AG09309 (cell line): Measurements from ENCODE around the gene WARS2.
A peak's percentile ranks its signal among the peaks of the same experiment; 100 is the strongest.

Source experiments
- DNase-seq: peaks from one replicate; pipeline ENCODE4 v3.0.0-alpha.2; 2010; ENCODE audit warnings: low read depth
- H3K4me3 ChIP-seq: 2 replicates; pipeline ENCODE4 v1.5.1; 2011; ENCODE audit warnings: mild to moderate bottlenecking, low read depth, low read length, moderate library complexity; ENCODE audit not compliant: control insufficient read depth
- TF ChIP-seq, protein P1 (sequence below): IDR thresholded peaks from 2 replicates; pipeline ENCODE4 v1.5.1; 2011; ENCODE audit warnings: mild to moderate bottlenecking, low read depth, low read length, inconsistent platforms; ENCODE audit not compliant: insufficient read depth, control insufficient read depth; ENCODE audit errors: missing control alignments

The WARS2 gene

DNA sequence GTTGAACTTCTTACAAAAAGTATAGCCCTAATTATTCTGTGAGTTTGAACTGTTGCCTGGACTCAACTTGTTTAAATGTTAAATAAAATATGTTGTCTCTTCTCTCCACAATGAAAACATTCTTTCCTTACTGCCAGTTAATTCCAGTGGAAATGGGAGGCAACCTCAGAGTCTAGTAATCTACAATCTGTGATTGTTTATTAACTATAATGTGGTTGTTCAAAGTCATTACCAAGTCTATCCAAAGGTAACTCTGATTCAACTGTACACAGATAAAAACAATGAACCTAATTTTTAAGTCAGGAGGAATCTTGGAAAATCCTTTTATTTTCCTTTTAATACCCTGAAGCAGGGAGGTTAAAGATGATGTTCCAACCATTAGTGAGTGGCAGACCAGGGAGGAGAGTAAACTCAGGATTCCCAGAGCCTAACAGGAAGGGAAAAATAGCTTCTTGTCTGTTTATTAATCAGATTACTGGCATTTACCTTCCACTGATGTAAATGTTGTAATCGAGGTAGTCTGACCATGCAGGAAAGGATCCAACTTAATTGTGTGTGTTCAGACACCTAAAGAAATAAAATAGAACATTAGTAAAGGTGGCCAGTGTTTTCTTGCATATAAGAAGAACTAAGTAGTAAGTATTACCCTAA, 95.2 kb downstream of the WARS2 start:
- DNase-seq: no peak
- no peak overlapping the region for H3K4me3 ChIP-seq
- TF ChIP-seq, protein P1, sequence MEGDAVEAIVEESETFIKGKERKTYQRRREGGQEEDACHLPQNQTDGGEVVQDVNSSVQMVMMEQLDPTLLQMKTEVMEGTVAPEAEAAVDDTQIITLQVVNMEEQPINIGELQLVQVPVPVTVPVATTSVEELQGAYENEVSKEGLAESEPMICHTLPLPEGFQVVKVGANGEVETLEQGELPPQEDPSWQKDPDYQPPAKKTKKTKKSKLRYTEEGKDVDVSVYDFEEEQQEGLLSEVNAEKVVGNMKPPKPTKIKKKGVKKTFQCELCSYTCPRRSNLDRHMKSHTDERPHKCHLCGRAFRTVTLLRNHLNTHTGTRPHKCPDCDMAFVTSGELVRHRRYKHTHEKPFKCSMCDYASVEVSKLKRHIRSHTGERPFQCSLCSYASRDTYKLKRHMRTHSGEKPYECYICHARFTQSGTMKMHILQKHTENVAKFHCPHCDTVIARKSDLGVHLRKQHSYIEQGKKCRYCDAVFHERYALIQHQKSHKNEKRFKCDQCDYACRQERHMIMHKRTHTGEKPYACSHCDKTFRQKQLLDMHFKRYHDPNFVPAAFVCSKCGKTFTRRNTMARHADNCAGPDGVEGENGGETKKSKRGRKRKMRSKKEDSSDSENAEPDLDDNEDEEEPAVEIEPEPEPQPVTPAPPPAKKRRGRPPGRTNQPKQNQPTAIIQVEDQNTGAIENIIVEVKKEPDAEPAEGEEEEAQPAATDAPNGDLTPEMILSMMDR: no peak

DNA sequence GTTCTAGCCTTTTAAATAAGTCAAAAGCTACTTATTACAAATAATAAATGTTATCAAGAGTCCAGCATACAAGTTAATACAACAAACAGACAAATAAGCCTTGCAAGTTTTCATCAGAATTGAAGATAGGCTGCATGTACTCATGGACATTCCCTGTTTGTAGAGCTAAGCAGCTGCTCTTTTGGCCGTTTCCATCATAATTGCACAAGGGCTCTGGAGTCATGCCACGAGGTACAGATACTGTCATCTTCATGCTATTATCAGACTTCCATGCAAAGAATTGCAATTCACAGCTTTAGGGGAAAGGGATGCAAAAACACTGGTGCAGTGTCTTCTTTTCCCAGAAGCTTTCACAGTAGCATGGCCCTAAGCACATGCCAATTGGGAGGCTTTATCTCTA, 99.5 kb downstream of the WARS2 start:
- H3K4me3 ChIP-seq: no peak overlapping the region
- peak; percentile 5 for DNase-seq
- TF ChIP-seq, protein P1: no peak

DNA sequence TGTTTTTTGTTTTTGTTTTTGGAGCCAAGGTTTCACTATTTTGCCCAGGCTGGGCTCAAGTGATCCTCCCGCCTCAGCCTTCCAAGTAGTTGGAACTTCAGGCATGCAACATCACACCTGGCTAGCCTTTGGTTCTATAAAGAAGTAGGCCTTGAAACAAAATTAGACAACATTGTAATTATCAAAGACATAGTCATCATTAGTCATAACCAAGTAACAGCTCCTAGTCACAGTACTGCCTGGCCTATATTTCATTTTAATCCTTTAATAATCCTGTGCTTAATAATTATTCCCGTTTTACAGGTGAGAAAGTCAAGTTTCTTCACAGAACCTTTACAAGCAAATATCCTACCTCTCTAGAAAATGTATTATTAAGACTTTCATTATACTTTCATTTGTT, 100.0 kb downstream of the WARS2 start:
- no peak for DNase-seq
- TF ChIP-seq, protein P1: no peak
- H3K4me3 ChIP-seq: no peak overlapping the region

DNA sequence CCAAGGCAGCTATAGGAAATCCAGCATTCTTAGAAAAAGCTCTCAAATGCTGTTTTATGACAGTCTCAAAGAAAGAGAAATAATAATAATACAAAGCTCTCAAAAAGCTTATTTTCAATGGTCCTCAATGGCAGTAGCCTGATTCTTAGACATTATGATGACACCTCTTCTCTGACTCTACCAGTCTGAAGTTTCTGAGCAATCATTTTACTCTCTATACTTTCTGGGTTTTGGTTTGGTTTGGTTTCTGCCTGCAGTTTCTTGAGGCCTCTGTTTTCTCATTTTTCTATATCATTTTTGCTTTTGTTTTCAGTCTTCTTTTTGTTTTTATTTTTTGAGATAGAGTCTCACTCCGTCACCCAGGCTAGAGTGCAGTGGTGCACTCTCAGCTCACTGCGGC, 102.1 kb downstream of the WARS2 start:
- DNase-seq: no peak
- TF ChIP-seq, protein P1: no peak
- no peak overlapping the region for H3K4me3 ChIP-seq

DNA sequence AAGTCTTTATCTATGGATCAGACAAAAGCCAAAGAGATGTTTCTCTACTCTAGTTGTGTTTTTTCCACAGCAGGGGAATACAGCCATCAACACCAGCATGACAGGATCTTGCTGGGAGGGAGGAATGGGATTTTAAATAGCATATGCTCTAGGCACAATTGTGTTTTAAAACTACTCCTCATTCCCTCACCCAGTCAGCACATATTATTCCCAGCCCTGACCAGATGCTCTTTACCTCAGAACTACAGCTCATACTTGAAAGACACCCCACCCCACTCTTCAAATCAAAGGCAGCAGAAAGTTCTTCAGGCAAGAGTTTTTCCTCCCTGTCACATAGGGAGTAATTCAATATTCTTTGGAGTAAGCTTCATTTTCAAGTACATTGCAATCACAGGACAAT, 106.1 kb downstream of the WARS2 start:
- TF ChIP-seq, protein P1: no peak
- DNase-seq: no peak
- no peak overlapping the region for H3K4me3 ChIP-seq

DNA sequence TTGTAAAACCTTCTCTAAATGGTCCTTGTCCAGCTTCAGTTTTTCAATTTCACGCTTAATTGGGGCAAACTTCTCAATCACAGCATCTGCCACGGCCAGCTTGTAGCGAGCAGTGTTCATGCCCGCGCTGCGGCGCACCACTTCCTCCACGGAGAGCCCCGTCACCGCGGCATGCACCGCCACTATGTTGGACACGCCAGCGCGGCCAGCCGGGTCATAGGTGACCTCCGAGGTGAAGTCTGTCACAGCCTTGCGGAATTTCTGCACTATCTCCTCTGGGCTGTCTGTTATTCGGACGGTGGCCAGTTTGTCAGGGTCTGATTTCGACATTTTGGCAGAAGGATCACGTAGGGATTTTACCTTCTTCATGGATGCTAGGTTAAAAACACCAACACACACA, 107.5 kb downstream of the WARS2 start:
- TF ChIP-seq, protein P1: no peak
- H3K4me3 ChIP-seq: no peak overlapping the region
- DNase-seq: no peak
